ENCODE data around the gene FXYD6.

Gene FXYD6

DNA sequence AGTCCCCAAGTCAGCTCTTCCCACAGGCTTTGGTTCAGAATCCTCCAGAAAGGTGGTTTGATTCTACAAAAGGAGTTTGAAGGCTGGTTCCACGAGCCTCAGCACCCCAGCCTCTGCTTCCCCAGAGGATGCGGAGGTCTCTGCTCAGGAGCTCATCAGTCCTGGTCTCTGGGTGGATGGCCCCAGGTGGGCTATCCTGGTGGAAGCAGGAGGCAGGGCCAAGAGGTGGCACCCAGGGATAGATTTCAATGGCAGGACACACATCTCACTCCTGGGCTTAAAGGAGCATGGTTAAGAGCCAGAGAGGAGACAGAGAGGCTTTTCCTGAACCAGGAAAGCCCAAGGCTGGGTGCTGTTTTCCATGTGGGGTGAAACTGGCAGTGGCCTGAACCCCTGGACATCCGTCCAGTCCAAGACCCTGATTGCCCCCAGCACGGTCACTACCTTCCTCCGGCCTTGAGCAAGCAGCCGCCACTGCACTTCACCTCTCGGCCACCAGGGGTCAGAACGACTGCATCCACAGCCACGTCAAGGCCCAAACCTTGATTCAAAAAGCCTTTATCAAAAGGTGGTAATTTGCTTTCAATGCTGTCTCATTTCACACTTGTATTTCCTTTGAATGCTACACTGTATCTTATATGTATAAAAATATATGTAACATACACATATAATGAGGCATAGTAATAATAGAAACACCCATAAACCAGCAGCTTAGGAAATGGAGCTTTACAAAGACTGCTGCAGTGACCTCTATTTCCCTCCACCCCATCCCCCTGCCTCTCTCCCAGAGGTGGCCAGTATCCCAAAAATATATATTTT lies 32.6 kb downstream of the FXYD6 start:
- DNase-seq (ENCODE audit: low read depth), result peak; percentile 77
- TF ChIP-seq MYC (IDR thresholded peaks at IDR 0.05; ENCODE audit: low read depth, low read length) (0 out of 2 replicates have a peak, but pooled peaks have one; percentile 31), POLR2A (IDR thresholded peaks at IDR 0.05; ENCODE audit: extremely low read depth, insufficient read length) (no peak)
- TF ChIP-seq, protein P1, sequence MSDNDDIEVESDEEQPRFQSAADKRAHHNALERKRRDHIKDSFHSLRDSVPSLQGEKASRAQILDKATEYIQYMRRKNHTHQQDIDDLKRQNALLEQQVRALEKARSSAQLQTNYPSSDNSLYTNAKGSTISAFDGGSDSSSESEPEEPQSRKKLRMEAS (IDR thresholded peaks at IDR 0.05; ENCODE audit: low read depth, low read length), result peak; percentile 43; the same call in 1 of the 2 replicates
- TF ChIP-seq, protein P2, sequence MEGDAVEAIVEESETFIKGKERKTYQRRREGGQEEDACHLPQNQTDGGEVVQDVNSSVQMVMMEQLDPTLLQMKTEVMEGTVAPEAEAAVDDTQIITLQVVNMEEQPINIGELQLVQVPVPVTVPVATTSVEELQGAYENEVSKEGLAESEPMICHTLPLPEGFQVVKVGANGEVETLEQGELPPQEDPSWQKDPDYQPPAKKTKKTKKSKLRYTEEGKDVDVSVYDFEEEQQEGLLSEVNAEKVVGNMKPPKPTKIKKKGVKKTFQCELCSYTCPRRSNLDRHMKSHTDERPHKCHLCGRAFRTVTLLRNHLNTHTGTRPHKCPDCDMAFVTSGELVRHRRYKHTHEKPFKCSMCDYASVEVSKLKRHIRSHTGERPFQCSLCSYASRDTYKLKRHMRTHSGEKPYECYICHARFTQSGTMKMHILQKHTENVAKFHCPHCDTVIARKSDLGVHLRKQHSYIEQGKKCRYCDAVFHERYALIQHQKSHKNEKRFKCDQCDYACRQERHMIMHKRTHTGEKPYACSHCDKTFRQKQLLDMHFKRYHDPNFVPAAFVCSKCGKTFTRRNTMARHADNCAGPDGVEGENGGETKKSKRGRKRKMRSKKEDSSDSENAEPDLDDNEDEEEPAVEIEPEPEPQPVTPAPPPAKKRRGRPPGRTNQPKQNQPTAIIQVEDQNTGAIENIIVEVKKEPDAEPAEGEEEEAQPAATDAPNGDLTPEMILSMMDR (IDR thresholded peaks at IDR 0.05; ENCODE audit: low read depth, low read length), result peak; percentile 98
- no peak overlapping the region for H3K4me3 ChIP-seq (ENCODE audit: low read depth, low read length)

DNA sequence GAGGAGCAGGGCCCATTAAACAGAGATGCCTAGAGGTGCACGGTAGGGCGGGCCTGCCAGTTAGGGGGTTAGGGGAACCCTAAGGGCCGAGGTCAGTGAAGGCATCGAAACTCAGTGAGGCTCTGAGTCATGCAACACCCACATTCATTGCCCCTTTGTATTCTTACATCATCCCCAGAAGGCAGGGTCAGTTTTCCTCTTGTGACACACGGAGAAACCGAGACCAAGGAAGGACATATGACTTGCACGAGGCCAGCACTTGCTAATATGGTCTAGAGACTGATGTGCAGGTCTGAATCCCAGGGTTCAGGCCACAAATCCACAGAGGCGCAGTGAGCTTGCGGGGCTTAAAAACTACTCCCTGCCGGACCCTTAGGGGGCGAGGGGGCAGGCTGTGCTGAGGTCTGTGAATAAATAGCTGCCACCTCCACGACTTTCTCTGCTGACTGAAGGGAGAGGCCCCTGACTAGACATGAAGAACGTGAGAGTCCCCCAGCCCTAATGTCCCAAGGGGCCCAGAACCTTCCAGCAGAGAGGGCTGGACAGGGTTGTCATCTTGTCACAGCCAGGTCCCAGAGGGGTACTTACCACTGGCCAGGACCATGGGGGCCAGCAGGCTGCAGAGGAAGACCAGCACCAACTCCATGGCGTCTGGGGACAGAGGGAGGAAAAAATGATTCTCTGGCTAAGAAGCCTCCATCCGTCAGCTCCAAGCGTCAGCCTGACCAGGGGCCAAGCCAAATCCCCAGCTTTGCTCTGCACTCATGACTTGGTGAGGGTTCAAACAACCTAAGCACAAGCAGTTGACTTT lies 34.1 kb downstream of the FXYD6 start:
- peak; percentile 91 for DNase-seq (ENCODE audit: low read depth)
- TF ChIP-seq, protein P2 (IDR thresholded peaks at IDR 0.05; ENCODE audit: low read depth, low read length), result peak; percentile 15
- TF ChIP-seq MYC (IDR thresholded peaks at IDR 0.05; ENCODE audit: low read depth, low read length) (peak; percentile 89), POLR2A (IDR thresholded peaks at IDR 0.05; ENCODE audit: extremely low read depth, insufficient read length) (no peak)
- TF ChIP-seq, protein P1 (IDR thresholded peaks at IDR 0.05; ENCODE audit: low read depth, low read length), result peak; percentile 95
- no peak overlapping the region for H3K4me3 ChIP-seq (ENCODE audit: low read depth, low read length)

DNA sequence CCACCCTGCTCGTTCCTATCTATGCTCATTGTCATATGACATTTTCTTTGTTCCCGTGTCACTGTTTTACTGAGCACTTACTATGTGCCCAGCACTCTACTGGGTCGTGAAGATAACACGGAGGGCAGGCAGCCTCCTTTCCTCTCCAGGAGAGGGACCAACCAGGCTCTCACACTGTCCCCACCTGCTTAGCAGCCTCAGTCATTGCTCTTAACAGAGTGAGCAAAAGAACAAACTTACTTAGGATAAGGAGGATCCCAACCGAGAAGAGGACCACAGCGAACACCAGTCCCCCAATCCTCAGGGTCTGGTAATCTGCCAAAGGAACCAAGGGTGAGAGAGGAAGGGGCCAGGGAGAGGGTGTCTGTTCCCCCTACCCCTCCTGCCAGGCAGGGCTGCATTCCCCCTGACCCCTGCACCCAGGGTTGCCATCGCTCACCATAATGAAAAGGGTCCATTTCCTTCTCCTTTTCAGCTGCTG lies 34.9 kb downstream of the FXYD6 start:
- DNase-seq (ENCODE audit: low read depth), result no peak
- no peak overlapping the region for H3K4me3 ChIP-seq (ENCODE audit: low read depth, low read length)

DNA sequence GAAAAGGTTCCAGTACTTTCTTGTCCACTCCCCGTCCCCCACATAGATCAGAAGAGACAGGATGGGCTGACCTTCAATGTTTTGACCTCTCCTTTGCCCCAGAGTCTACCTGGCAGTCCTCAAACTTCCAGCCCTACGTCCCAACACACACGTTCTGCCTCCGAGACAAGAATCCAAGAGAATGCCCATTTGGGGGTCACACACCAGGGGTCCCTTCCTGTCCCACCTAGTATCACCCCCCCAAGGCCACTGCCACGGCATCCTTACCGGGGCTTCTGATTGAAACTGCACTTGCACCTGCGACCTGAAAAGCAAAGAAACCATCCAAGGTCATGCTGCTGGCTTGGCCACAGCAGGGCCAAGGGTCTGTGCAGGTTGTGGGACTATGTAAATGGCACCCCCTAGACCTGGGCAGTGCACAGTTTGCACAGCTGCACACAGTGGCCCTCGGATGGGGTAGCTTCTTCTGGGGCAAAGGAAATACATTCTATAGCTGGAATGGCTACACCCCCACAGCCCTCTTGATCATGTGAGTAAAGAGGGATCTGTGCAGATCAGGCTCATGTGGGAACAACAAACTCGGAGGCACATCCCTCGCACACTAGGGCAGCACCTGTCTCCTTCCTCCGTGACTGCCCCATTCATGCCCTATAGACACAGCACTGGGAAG lies 35.4 kb downstream of the FXYD6 start:
- no peak for DNase-seq (ENCODE audit: low read depth)
- H3K4me3 ChIP-seq (ENCODE audit: low read depth, low read length), result no peak overlapping the region
- TF ChIP-seq MYC (IDR thresholded peaks at IDR 0.05; ENCODE audit: low read depth, low read length) (no peak), POLR2A (IDR thresholded peaks at IDR 0.05; ENCODE audit: extremely low read depth, insufficient read length) (no peak)
- TF ChIP-seq, protein P2 (IDR thresholded peaks at IDR 0.05; ENCODE audit: low read depth, low read length), result no peak
- TF ChIP-seq, protein P1 (IDR thresholded peaks at IDR 0.05; ENCODE audit: low read depth, low read length), result no peak

More for the DNA sequence above, 34.9 kb downstream of the FXYD6 start:
- TF ChIP-seq, protein P2 (IDR thresholded peaks at IDR 0.05; ENCODE audit: low read depth, low read length), result no peak
- TF ChIP-seq, protein P1 (IDR thresholded peaks at IDR 0.05; ENCODE audit: low read depth, low read length), result no peak
- TF ChIP-seq POLR2A (IDR thresholded peaks at IDR 0.05; ENCODE audit: extremely low read depth, insufficient read length) (no peak), MYC (IDR thresholded peaks at IDR 0.05; ENCODE audit: low read depth, low read length) (no peak)

All from NB4 (cell line).